Right atrium auricular region (tissue), 2 donors: Measurements from ENCODE around the gene FAM227A. TPM values are rescaled to one million over a fixed set of nuclear protein-coding genes. Genes with fewer than 3 reads are reported as not detected.
"Not testable (repeated sequence)": the region's sequence is repeated elsewhere in the genome, so short reads cannot be mapped to it uniquely, and the experiment has no call there.

ENCODE experiments used
- DNase-seq: peaks from one replicate; pipeline ENCODE4 v3.0.0-alpha.2; 2019; ENCODE audit warnings: low spot score
- H3K27ac ChIP-seq, 2 donors: fragments of 200-600 bp; sonication (generic); 1 replicate in 1 of 2; 2 replicates in 1 of 2; pipeline ENCODE4 v1.5.1; 2016 to 2019
- H3K27me3 ChIP-seq, 2 donors: fragments of 200-600 bp; sonication (generic); one replicate each; pipeline versions ENCODE4 v1.5.1 to v1.6.0; 2017 to 2019
- H3K36me3 ChIP-seq: fragments of 200-600 bp; sonication (generic); one replicate; pipeline ENCODE4 v1.5.1; 2016
- H3K4me1 ChIP-seq, 2 donors: fragments of 200-600 bp; sonication (generic); one replicate each; pipeline versions ENCODE4 v1.5.1 to v1.6.0; 2017 to 2019
- H3K4me3 ChIP-seq, 2 donors: fragments of 200-600 bp; sonication (generic); 1 replicate in 1 of 2; 2 replicates in 1 of 2; pipeline ENCODE4 v1.5.1; 2017 to 2019; ENCODE audit warnings: mild to moderate bottlenecking in 1 of 2, moderate library complexity in 1 of 2
- H3K9me3 ChIP-seq, 2 donors: fragments of 200-600 bp; sonication (generic); one replicate each; pipeline ENCODE4 v1.5.1; 2019
- CTCF ChIP-seq, 2 donors: fragments of 200-600 bp; sonication (generic); IDR thresholded peaks; one replicate each; pipeline ENCODE4 v1.5.1; 2019; ENCODE audit warnings: antibody characterized with exemption in 2 of 2
- total RNA-seq, 2 donors: library from RNA; depleted of rRNA; stranded (reverse); fragments of >200 nt; gene quantifications; one replicate each; pipeline ENCODE4 v1.1.0, GENCODE V29; 2016

Gene FAM227A
- total RNA-seq, 2 donors from 2014 or later = 0.70 to 1.1 TPM

DNA sequence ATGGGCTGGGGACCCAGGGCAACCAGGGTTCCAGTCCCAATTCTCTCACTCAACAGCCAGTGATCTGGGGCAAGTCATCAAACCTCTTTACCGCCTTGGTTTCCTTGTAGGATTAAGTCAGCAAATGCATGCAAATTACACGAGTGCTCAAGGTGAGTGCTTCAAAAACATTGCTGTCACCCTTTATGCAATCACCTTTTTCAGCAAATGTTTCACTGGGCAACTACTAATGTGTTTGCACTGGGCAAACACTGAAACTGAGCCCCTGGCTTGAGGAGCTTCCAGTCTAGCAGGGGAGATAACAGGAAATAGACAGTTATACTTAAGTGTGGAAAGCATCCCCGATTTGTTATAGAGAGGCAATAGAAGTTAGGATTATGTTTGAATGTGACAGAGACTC lies 48.5 kb downstream of the FAM227A start:
- TF ChIP-seq CTCF (IDR thresholded peaks at IDR 0.05) = no peak
- no peaks in the 10 kb centered on the region for H3K4me1 ChIP-seq
- no peak for DNase-seq
- H3K27ac ChIP-seq = no peak overlapping the region
- no peaks in the 10 kb centered on the region for H3K9me3 ChIP-seq
- no peak overlapping the region for H3K4me3 ChIP-seq
- no peaks in the 10 kb centered on the region for H3K27me3 ChIP-seq
- no peaks in the 10 kb centered on the region for H3K36me3 ChIP-seq

GRCh38 chr22:38602166-38602565 lies 54.0 kb downstream of the FAM227A start:
- no peaks in the 10 kb centered on the region for H3K27me3 ChIP-seq
- H3K4me3 ChIP-seq = no peak overlapping the region
- no peaks in the 10 kb centered on the region for H3K36me3 ChIP-seq
- H3K9me3 ChIP-seq = no peaks in the 10 kb centered on the region
- H3K4me1 ChIP-seq = no peaks in the 10 kb centered on the region
- TF ChIP-seq CTCF (IDR thresholded peaks at IDR 0.05) = no peak
- DNase-seq = no peak
- H3K27ac ChIP-seq = no peak overlapping the region

DNA sequence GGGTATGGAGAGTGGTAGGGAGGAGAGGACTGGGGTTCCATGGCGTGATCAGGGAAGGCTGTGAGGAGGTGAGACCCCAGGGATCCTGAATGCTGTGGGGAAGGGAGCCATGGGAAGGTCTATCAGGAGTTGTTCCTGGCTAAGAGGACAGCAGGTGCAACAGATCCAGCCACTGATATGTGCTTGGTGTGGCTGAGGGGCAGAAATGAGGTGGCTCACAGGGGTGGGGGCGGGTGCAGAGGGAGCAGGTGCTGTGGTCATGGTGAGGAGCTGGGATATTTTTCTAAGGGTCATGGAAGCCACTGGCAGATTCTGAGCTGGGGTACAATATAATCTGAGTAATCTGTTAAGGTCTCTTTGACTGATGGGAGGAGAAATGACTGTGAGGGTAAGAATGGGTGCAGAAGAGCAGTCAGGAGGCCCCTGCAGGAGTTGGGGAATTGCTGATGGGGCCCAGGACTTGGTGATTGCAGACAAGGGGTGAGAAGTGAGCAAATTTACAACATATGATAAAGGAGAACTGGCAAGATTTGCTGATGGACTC lies 54.9 kb downstream of the FAM227A start:
- TF ChIP-seq CTCF (IDR thresholded peaks at IDR 0.05) = no peak
- H3K9me3 ChIP-seq = no peaks in the 10 kb centered on the region
- H3K4me1 ChIP-seq = no peaks in the 10 kb centered on the region
- H3K4me3 ChIP-seq = no peak overlapping the region
- H3K36me3 ChIP-seq = no peaks in the 10 kb centered on the region
- DNase-seq = no peak
- H3K27ac ChIP-seq = no peak overlapping the region
- no peaks in the 10 kb centered on the region for H3K27me3 ChIP-seq

DNA sequence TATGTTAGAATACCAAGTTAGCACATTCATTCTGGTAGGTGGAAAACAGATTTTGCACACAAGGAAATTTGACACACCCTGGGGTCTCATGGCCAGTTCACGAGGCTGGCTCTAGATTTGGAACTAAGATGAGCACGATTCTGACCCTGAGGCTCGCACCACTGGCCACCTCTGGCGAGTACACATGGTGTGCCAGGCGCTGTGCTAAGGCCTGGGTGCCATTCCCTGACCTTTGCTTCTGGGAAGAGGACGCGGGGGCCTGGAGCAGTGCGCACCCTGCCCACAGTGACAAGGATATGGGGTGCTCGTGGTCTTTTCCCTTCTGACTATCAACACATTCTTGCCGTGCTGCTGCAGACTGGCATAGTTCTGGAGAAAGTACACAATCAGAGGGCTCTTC lies 56.7 kb downstream of the FAM227A start:
- no peak for TF ChIP-seq CTCF (IDR thresholded peaks at IDR 0.05)
- Histone ChIP-seq H3K4me1 (no peaks in the 10 kb centered on the region), H3K4me3 (no peak overlapping the region), H3K9me3 (no peaks in the 10 kb centered on the region), H3K27me3 (no peaks in the 10 kb centered on the region), H3K27ac (no peak overlapping the region), H3K36me3 (no peaks in the 10 kb centered on the region)
- DNase-seq = no peak

GRCh38 chr22:38582923-38583322 lies 73.3 kb downstream of the FAM227A start:
- not testable (repeated sequence) for H3K36me3 ChIP-seq, H3K27ac ChIP-seq, H3K27me3 ChIP-seq, H3K4me1 ChIP-seq, H3K4me3 ChIP-seq, DNase-seq, H3K9me3 ChIP-seq

DNA sequence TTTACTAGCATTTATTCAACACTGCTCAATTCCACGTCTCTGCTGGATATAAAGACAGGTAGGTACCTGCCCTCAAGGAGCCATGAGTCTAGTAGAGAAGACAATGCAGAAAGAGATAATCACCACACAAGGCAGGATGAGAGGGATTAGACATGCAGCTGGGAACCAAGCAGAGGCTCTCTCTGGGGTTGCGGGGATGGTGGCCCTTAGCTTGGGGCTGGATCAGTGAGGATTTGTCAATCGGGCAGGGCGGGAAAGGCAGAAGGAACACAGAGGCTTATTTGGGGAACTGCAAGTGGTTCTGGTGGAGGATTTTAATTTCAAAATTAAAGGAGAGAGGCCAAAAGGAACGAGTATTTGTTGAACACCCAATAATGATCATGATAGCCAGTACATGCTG lies 77.7 kb downstream of the FAM227A start:
- no peak for DNase-seq
- no peak for TF ChIP-seq CTCF (IDR thresholded peaks at IDR 0.05)
- H3K36me3 ChIP-seq = no peaks in the 10 kb centered on the region

More for the DNA sequence above, 77.7 kb downstream of the FAM227A start:
- H3K27ac ChIP-seq = no peak overlapping the region
- H3K4me3 ChIP-seq = no peak overlapping the region
- no peaks in the 10 kb centered on the region for H3K27me3 ChIP-seq
- no peaks in the 10 kb centered on the region for H3K9me3 ChIP-seq
- no peaks in the 10 kb centered on the region for H3K4me1 ChIP-seq
